Measurements from ENCODE around the gene BRD9.

DNA sequence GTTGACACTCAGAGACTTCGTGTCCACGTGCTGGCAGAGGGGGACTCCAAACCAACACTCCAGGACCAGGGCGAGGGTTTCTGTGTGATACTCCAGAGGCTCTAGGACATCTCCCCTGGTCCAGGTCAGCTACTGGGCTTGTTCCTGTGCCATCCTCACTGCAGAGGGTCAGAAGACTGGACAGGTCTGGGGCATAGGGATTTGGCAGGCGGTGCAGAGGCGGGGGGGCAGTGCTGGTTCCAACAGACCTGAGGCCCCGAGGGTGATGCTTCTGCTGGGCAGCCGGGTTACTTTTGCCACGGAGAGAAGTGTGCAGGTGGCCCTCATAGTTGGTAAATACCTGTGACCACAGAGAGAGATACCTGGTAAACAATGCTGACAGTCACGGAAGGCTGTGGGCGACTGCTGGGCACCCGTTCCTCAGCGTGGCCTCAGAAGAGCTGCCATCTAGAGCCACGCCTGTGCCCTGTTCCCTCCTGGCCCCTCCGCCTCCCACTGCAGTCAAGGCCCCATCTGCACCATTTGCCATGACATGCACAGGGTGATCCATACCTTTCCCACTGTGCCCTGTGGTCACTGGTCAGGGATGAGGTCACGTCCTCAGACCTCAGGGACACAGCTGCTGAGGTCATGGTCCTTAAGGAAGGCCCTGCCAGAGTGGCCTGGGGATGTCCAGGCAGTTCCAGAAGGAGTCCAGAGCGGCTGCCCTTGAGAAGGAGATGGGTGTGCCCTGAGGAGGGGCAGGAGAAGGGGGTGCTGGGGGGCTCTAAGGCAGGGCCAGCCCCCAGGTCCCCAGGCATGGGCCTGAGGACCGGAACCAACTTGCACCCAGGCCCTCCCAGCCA is 30.1 kb upstream of the BRD9 start:
- TF ChIP-seq, protein P1, sequence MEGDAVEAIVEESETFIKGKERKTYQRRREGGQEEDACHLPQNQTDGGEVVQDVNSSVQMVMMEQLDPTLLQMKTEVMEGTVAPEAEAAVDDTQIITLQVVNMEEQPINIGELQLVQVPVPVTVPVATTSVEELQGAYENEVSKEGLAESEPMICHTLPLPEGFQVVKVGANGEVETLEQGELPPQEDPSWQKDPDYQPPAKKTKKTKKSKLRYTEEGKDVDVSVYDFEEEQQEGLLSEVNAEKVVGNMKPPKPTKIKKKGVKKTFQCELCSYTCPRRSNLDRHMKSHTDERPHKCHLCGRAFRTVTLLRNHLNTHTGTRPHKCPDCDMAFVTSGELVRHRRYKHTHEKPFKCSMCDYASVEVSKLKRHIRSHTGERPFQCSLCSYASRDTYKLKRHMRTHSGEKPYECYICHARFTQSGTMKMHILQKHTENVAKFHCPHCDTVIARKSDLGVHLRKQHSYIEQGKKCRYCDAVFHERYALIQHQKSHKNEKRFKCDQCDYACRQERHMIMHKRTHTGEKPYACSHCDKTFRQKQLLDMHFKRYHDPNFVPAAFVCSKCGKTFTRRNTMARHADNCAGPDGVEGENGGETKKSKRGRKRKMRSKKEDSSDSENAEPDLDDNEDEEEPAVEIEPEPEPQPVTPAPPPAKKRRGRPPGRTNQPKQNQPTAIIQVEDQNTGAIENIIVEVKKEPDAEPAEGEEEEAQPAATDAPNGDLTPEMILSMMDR (IDR thresholded peaks at IDR 0.05), result no peak
- TF ChIP-seq POLR2A (IDR thresholded peaks at IDR 0.05) (no peak), EP300 (IDR thresholded peaks at IDR 0.05) (no peak)

Data from ovary (tissue), 3 donors.